B cell (primary cell): ENCODE data around the gene RPL39.

Source experiments
- EZH2 ChIP-seq: IDR thresholded peaks from 2 replicates; pipeline ENCODE4 v1.6.1; 2012; ENCODE audit warnings: borderline replicate concordance, low read depth, mild to moderate bottlenecking, moderate library complexity, low read length; ENCODE audit not compliant: insufficient read depth, poor library complexity, severe bottlenecking
- TF ChIP-seq, protein P1 (sequence below): fragments of 200-600 bp; IDR thresholded peaks from one replicate; pipeline ENCODE4 v1.8.0; 2022; ENCODE audit warnings: antibody characterized with exemption, mild to moderate bottlenecking

DNA sequence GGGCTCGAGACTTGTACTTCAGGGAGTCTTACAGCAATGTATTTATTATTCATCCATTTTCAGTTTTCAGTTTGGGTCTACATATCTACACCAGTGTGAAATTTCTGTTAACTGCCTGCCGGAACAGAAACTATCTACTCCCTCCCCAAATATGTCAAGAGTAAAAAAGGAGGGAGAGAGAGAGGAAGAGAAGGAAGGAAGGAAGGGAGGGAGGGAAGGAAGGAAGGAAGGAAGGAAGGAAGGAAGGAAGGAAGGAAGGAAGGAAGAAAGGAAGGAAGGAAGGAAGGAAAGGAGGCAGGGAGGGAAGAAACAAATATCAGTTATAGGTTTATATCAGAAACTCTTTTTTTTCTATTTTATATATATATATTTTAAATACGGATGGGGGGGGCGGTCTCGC is 12.6 kb downstream of the RPL39 start:
- TF ChIP-seq, protein P1, sequence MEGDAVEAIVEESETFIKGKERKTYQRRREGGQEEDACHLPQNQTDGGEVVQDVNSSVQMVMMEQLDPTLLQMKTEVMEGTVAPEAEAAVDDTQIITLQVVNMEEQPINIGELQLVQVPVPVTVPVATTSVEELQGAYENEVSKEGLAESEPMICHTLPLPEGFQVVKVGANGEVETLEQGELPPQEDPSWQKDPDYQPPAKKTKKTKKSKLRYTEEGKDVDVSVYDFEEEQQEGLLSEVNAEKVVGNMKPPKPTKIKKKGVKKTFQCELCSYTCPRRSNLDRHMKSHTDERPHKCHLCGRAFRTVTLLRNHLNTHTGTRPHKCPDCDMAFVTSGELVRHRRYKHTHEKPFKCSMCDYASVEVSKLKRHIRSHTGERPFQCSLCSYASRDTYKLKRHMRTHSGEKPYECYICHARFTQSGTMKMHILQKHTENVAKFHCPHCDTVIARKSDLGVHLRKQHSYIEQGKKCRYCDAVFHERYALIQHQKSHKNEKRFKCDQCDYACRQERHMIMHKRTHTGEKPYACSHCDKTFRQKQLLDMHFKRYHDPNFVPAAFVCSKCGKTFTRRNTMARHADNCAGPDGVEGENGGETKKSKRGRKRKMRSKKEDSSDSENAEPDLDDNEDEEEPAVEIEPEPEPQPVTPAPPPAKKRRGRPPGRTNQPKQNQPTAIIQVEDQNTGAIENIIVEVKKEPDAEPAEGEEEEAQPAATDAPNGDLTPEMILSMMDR, result no peak
- TF ChIP-seq EZH2, result no peak
